ENCODE measurements around the gene CLDN6.

CLDN6 gene

GRCh38 chr16:3020604-3021448 lies 2.8 kb upstream of the CLDN6 start:
- Mint-ChIP-seq H3K36me3 (peaks cover 8% of the 10 kb centered on the region), H3K27ac (peak overlapping the region; percentile 52), H3K4me1 (peaks cover 57% of the 10 kb centered on the region), H3K9me3 (no peaks in the 10 kb centered on the region), H3K27me3 (peaks cover 51% of the 10 kb centered on the region), H3K4me3 (peak overlapping the region; percentile 90)
- peak; percentile 66 for DNase-seq
- CTCF ChIA-PET = interaction anchor here (1.1 to 18.9 kb wide), 4 partner anchors 9 to 108 kb away, joined by 3 to 300 read pairs (median 23); partner anchors contain the start of gene CLDN9

- CTCF ChIA-PET = interaction anchor here (1.2 to 18.9 kb wide), 3 partner anchors 9 to 109 kb away, joined by 3 to 300 read pairs (median 43); partner anchors contain the start of gene CLDN9
- Mint-ChIP-seq H3K27me3 (peaks cover 57% of the 10 kb centered on the region), H3K9me3 (no peaks in the 10 kb centered on the region), H3K27ac (peak within 1 kb of the TSS; percentile 64), H3K4me3 (peak within 1 kb of the TSS; percentile 90), H3K36me3 (peaks cover 7% of the 10 kb centered on the region), H3K4me1 (peaks cover 51% of the 10 kb centered on the region)
- peak; percentile 80 for DNase-seq
These were observed 2.2 kb upstream of the CLDN6 start, which contains the start of gene TNFRSF12A for GRCh38 chr16:3020247-3020603. TSS of gene TNFRSF12A (plus strand) at chr16:3020368. CDS start at chr16:3020398, 30 bp downstream.

GRCh38 chr16:3019594-3020246 lies 1.7 kb upstream of the CLDN6 start:
- CTCF ChIA-PET = interaction anchor here (1.2 to 18.9 kb wide), 3 partner anchors 10 to 110 kb away, joined by 3 to 300 read pairs (median 43); partner anchors contain the start of gene CLDN9
- H3K4me1 Mint-ChIP-seq = peaks cover 47% of the 10 kb centered on the region
- peak overlapping the region; percentile 64 for H3K27ac Mint-ChIP-seq
- H3K4me3 Mint-ChIP-seq = peak overlapping the region; percentile 90
- H3K36me3 Mint-ChIP-seq = peaks cover 7% of the 10 kb centered on the region
- H3K9me3 Mint-ChIP-seq = no peaks in the 10 kb centered on the region
- H3K27me3 Mint-ChIP-seq = peaks cover 62% of the 10 kb centered on the region
- no peak for DNase-seq

GRCh38 chr16:3017344-3017743 lies 639 bp downstream of the CLDN6 start:
- Mint-ChIP-seq H3K27ac (no peak overlapping the region), H3K27me3 (peaks cover 86% of the 10 kb centered on the region), H3K9me3 (no peaks in the 10 kb centered on the region), H3K4me1 (peaks cover 29% of the 10 kb centered on the region), H3K36me3 (peaks cover 4% of the 10 kb centered on the region), H3K4me3 (no peak overlapping the region)
- no peak for DNase-seq
- CTCF ChIA-PET = interaction anchor here (18.9 kb wide), 1 partner anchor 13 kb away, joined by 300 read pairs; the partner anchor contains the start of gene CLDN9

- H3K4me3 Mint-ChIP-seq = no peak overlapping the region
These were observed 2.0 kb downstream of the CLDN6 start for GRCh38 chr16:3015865-3016521.

GRCh38 chr16:3014971-3015370 lies 3.0 kb downstream of the CLDN6 start:
- Mint-ChIP-seq H3K36me3 (peaks cover under 1% of the 10 kb centered on the region), H3K27ac (no peak overlapping the region), H3K4me1 (peaks cover 11% of the 10 kb centered on the region), H3K9me3 (no peaks in the 10 kb centered on the region), H3K4me3 (no peak overlapping the region), H3K27me3 (peaks cover 94% of the 10 kb centered on the region)
- DNase-seq = no peak
- CTCF ChIA-PET = interaction anchor here (0.9 kb wide), 2 partner anchors 11 to 13 kb away, joined by 3 to 4 read pairs; no protein-coding TSS in a partner anchor

More at GRCh38 chr16:3015865-3016521, 2.0 kb downstream of the CLDN6 start:
- Mint-ChIP-seq H3K27ac (no peak overlapping the region), H3K36me3 (peaks cover 2% of the 10 kb centered on the region), H3K4me1 (peaks cover 16% of the 10 kb centered on the region), H3K27me3 (peaks cover 91% of the 10 kb centered on the region), H3K9me3 (no peaks in the 10 kb centered on the region)
- CTCF ChIA-PET = no interaction called here
- DNase-seq = no peak

- Mint-ChIP-seq H3K9me3 (no peaks in the 10 kb centered on the region), H3K27me3 (peaks cover 94% of the 10 kb centered on the region), H3K27ac (no peak overlapping the region), H3K4me1 (peaks cover 9% of the 10 kb centered on the region), H3K36me3 (no peaks in the 10 kb centered on the region), H3K4me3 (no peak overlapping the region)
- CTCF ChIA-PET = interaction anchor here (0.6 to 0.9 kb wide), 2 partner anchors 10 to 18 kb away, joined by 3 read pairs; no protein-coding TSS in a partner anchor
- DNase-seq = no peak
These were observed 3.8 kb downstream of the CLDN6 start for GRCh38 chr16:3013998-3014690.

- H3K27ac Mint-ChIP-seq = no peak overlapping the region
- no peak for DNase-seq
- CTCF ChIA-PET = interaction anchor here (0.6 to 17.3 kb wide), 2 partner anchors 13 to 19 kb away, joined by 3 to 300 read pairs; partner anchors contain the start of genes CLDN6, HCFC1R1, THOC6 and TNFRSF12A
- no peaks in the 10 kb centered on the region for H3K36me3 Mint-ChIP-seq
- H3K27me3 Mint-ChIP-seq = peaks cover 95% of the 10 kb centered on the region
- H3K4me1 Mint-ChIP-seq = peaks cover 14% of the 10 kb centered on the region
- H3K4me3 Mint-ChIP-seq = no peak overlapping the region
- H3K9me3 Mint-ChIP-seq = no peaks in the 10 kb centered on the region
These were observed 4.5 kb downstream of the CLDN6 start for GRCh38 chr16:3013491-3013951.

GRCh38 chr16:3012828-3013420 lies 5.1 kb downstream of the CLDN6 start, which contains the start of gene CLDN9:
TSS of gene CLDN9 (plus strand) at chr16:3012923. CDS start at chr16:3013363, 440 bp downstream.
- Mint-ChIP-seq H3K9me3 (no peaks in the 10 kb centered on the region), H3K36me3 (no peaks in the 10 kb centered on the region), H3K4me1 (peaks cover 16% of the 10 kb centered on the region), H3K4me3 (no peak within 1 kb of the TSS), H3K27me3 (peaks cover 95% of the 10 kb centered on the region), H3K27ac (no peak within 1 kb of the TSS)
- CTCF ChIA-PET = interaction anchor here (17.3 kb wide), 1 partner anchor 14 kb away, joined by 300 read pairs; the partner anchor contains the start of genes CLDN6, HCFC1R1, THOC6 and TNFRSF12A
- DNase-seq = no peak

GRCh38 chr16:3012246-3012645 lies 5.7 kb downstream of the CLDN6 start:
- CTCF ChIA-PET = interaction anchor here (17.3 kb wide), 1 partner anchor 15 kb away, joined by 300 read pairs; the partner anchor contains the start of genes CLDN6, HCFC1R1, THOC6 and TNFRSF12A
- Mint-ChIP-seq H3K4me3 (no peak overlapping the region), H3K27ac (no peak overlapping the region), H3K4me1 (peaks cover 23% of the 10 kb centered on the region), H3K36me3 (no peaks in the 10 kb centered on the region), H3K9me3 (no peaks in the 10 kb centered on the region), H3K27me3 (peaks cover 98% of the 10 kb centered on the region)
- DNase-seq = no peak

GRCh38 chr16:3010510-3010909 lies 7.5 kb downstream of the CLDN6 start:
- H3K4me3 Mint-ChIP-seq = no peak overlapping the region
- H3K27ac Mint-ChIP-seq = no peak overlapping the region
- peaks cover 97% of the 10 kb centered on the region for H3K27me3 Mint-ChIP-seq
- CTCF ChIA-PET = interaction anchor here (17.3 kb wide), 1 partner anchor 16 kb away, joined by 300 read pairs; the partner anchor contains the start of genes CLDN6, HCFC1R1, THOC6 and TNFRSF12A
- H3K9me3 Mint-ChIP-seq = no peaks in the 10 kb centered on the region
- no peak for DNase-seq
- no peaks in the 10 kb centered on the region for H3K36me3 Mint-ChIP-seq
- H3K4me1 Mint-ChIP-seq = peaks cover 37% of the 10 kb centered on the region

- H3K27ac Mint-ChIP-seq = no peak overlapping the region
- no peak overlapping the region for H3K4me3 Mint-ChIP-seq
- no peaks in the 10 kb centered on the region for H3K36me3 Mint-ChIP-seq
- DNase-seq = no peak
- no peaks in the 10 kb centered on the region for H3K9me3 Mint-ChIP-seq
- CTCF ChIA-PET = interaction anchor here (17.3 kb wide), 1 partner anchor 17 kb away, joined by 300 read pairs; the partner anchor contains the start of genes CLDN6, HCFC1R1, THOC6 and TNFRSF12A
- H3K4me1 Mint-ChIP-seq = peaks cover 39% of the 10 kb centered on the region
- peaks cover 95% of the 10 kb centered on the region for H3K27me3 Mint-ChIP-seq
These were observed 8.2 kb downstream of the CLDN6 start for GRCh38 chr16:3009568-3010390.

All from activated naive CD4-positive, alpha-beta T cell treated with anti-CD3 and anti-CD28 coated beads, Interleukin-2, amount 10 ng/mL, durations not matched to agents 7 days and 5 days (primary cell).